HepG2 (cell line): ENCODE measurements around the gene ZNG1A. TPM values are rescaled to one million over a fixed set of nuclear protein-coding genes. Genes with fewer than 3 reads are reported as not detected.
"Not testable (repeated sequence)": the region's sequence is repeated elsewhere in the genome, so short reads cannot be mapped to it uniquely, and the experiment has no call there.

ENCODE experiments used
- ATAC-seq: fragments of 200-7000 bp; cut with Tn5 transposase; 3 replicates; pipeline ENCODE4 v1.9.1; 2020; ENCODE audit warnings: mild to moderate bottlenecking, moderate library complexity
- BruUV-seq: library from RNA; stranded (reverse); fragments of 400-500 nt; replicated peaks from 2 replicates; lab custom pipeline; 2021; lab: Mats Ljungman, UMichigan
- CTCF ChIA-PET: fragments of 300-600 bp; formaldehyde crosslinking; extraction: SDS; loops from one replicate; lab custom pipeline; 2021; ENCODE audit warnings: low total read pairs, inconsistent platforms, low intra/inter-chr PET ratio; lab: Yijun Ruan, JAX
- POLR2A ChIA-PET: fragments of 350-600 bp; sonication (Branson Sonifier 250); formaldehyde crosslinking; loops from one replicate; lab custom pipeline; 2020; ENCODE audit warnings: antibody characterized with exemption, inconsistent platforms; lab: Yijun Ruan, JAX
- DNase-seq: peaks from one replicate; pipeline ENCODE4 v3.0.0-alpha.2; 2015; ENCODE audit warnings: low spot score
- FAIRE-seq: peaks from 3 replicates; lab custom pipeline; 2011; peaks lifted over from hg19 to GRCh38; lab: Jason Lieb, UNC
- H2AFZ ChIP-seq: one replicate; pipeline ENCODE4 v1.6.1; 2011; ENCODE audit warnings: low read length, inconsistent platforms
- H3K27ac ChIP-seq: fragments of 300-600 bp; 3 replicates; pipeline ENCODE4 v1.8.0; 2011; ENCODE audit warnings: mixed run types, mild to moderate bottlenecking, mixed read lengths, low read length, inconsistent platforms; ENCODE audit not compliant: insufficient read depth; ENCODE audit errors: extremely low read length
- H3K27me3 ChIP-seq, 2 experiments: fragments of 200-600 bp in 1 of 2; 2 replicates in 1 of 2; 3 replicates in 1 of 2; pipeline versions ENCODE4 v1.6.0 to v1.8.0; 2011; ENCODE audit warnings: low read length in 2 of 2, mild to moderate bottlenecking in 2 of 2, moderate library complexity in 2 of 2, inconsistent platforms in 1 of 2; ENCODE audit not compliant: insufficient read depth in 2 of 2, control insufficient read depth in 1 of 2
- H3K36me3 ChIP-seq, 2 experiments: fragments of 200-600 bp in 1 of 2; replicated peaks in 1 of 2; 2 replicates in 1 of 2; 3 replicates in 1 of 2; pipeline versions ENCODE4 v1.5.1 to v1.8.0; 2011; ENCODE audit warnings: low read length in 2 of 2, inconsistent platforms in 1 of 2; ENCODE audit not compliant: insufficient read depth in 2 of 2, control insufficient read depth in 1 of 2
- H3K4me1 ChIP-seq: 2 replicates; pipeline ENCODE4 v1.5.1; 2012; ENCODE audit warnings: low read length, inconsistent platforms; ENCODE audit not compliant: insufficient read depth
- H3K4me2 ChIP-seq: 2 replicates; pipeline ENCODE4 v1.6.0; 2011; ENCODE audit warnings: low read depth, low read length, inconsistent platforms
- H3K4me3 ChIP-seq, 3 experiments: fragments of 200-600 bp in 1 of 3; sonication (generic), shearing (Covaris generic) in 1 of 3; replicated peaks in 1 of 3; 2 replicates each; pipeline ENCODE4 v1.5.1; 2011 to 2016; ENCODE audit warnings: low read length in 3 of 3, inconsistent platforms in 2 of 3, low read depth in 2 of 3, mild to moderate bottlenecking in 2 of 3, control low read depth in 1 of 3, mixed read lengths in 1 of 3; ENCODE audit not compliant: insufficient read depth in 1 of 3
- H3K79me2 ChIP-seq: one replicate; pipeline ENCODE4 v1.6.1; 2011; ENCODE audit warnings: low read length, inconsistent platforms; ENCODE audit not compliant: insufficient read depth
- H3K9ac ChIP-seq: 2 replicates; pipeline ENCODE4 v1.6.0; 2011; ENCODE audit warnings: mild to moderate bottlenecking, low read depth, low read length, inconsistent platforms; ENCODE audit not compliant: insufficient read depth
- H3K9me3 ChIP-seq: 2 replicates; pipeline ENCODE4 v1.5.1; 2012; ENCODE audit warnings: mild to moderate bottlenecking, low read length
- H4K20me1 ChIP-seq: 2 replicates; pipeline ENCODE4 v1.6.0; 2011; ENCODE audit warnings: inconsistent platforms, mild to moderate bottlenecking, low read length, moderate library complexity; ENCODE audit not compliant: insufficient read depth
- WGBS: methylation state at CpG from one replicate; pipeline ENCODE4 v1.1.6; 2017; ENCODE audit warnings: low lambda C conversion rate; 5-methylcytosine and 5-hydroxymethylcytosine counted together
- in situ Hi-C: cut with HindIII; loops from 2 replicates; pipeline ENCODE4 v1.10.0; 2017; ENCODE audit warnings: low pct_unique_long_range_greater_than_20kb; ENCODE audit not compliant: extremely low pct_ligation_motif_present
- intact Hi-C: fragments of 100-400 bp; cut with micrococcal nuclease; formaldehyde crosslinking; loops from one replicate; pipeline ENCODE4 v1.10.0; 2022; ENCODE audit not compliant: unreplicated experiment
- polyA plus RNA-seq, 8 experiments: library from polyadenylated mRNA; depleted of rRNA in 3 of 8; stranded (reverse) in 7 of 8; unstranded in 1 of 8; fragments of >200 nt; fragmentation: Illumina TruSeq in 4 of 8; extraction: Trizol in 4 of 8; gene quantifications; 2 replicates each; pipeline versions ENCODE4 v1.2.1 to v1.2.3, GENCODE V29; 2011 to 2016; ENCODE audit warnings: low read depth in 4 of 8, missing spikeins in 1 of 8, mixed read lengths in 1 of 8; ENCODE audit not compliant: insufficient read depth in 1 of 8
- total RNA-seq, 5 experiments: library from RNA; depleted of rRNA; stranded (reverse); fragments of >200 nt; fragmentation: Illumina TruSeq; extraction: Trizol; gene quantifications; 2 replicates each; pipeline ENCODE4 v1.2.3, GENCODE V29; 2016; ENCODE audit warnings: low read depth in 1 of 5

Gene ZNG1A
- total and polyA plus RNA-seq, 2 of the 13 experiments (the other 11 are each of a cell fraction or from before 2014, with no cell fraction given) = 28.6 to 90.6 TPM

GRCh38 chr9:115118-115451, 63.8 kb downstream of the ZNG1A start:
- H3K9ac ChIP-seq, H3K4me3 ChIP-seq, H3K27ac ChIP-seq, CTCF ChIA-PET, H3K79me2 ChIP-seq, H3K4me2 ChIP-seq, H3K4me1 ChIP-seq, H2AFZ ChIP-seq, FAIRE-seq, intact Hi-C loops, DNase-seq, BruUV-seq, ATAC-seq, H3K36me3 ChIP-seq, H4K20me1 ChIP-seq, POLR2A ChIA-PET, in situ Hi-C loops, H3K9me3 ChIP-seq: not testable (repeated sequence)
- peaks cover 0 to 17% of the 10 kb centered on the region in 2 experiments; a peak in 2 of 5 replicates for H3K27me3 ChIP-seq
- WGBS = 20% methylated on average over 9 of the region's 11 CpGs

- H4K20me1 ChIP-seq, H3K9me3 ChIP-seq, H3K36me3 ChIP-seq, in situ Hi-C loops, POLR2A ChIA-PET, CTCF ChIA-PET, H3K27ac ChIP-seq, H3K79me2 ChIP-seq, BruUV-seq, DNase-seq, H3K9ac ChIP-seq, intact Hi-C loops, FAIRE-seq, H3K4me1 ChIP-seq, H2AFZ ChIP-seq: not testable (repeated sequence)
- H3K4me3 ChIP-seq = peak overlapping the region; percentile 42 to 64 (median 45); a peak in 5 of 6 replicates
- peaks cover 0 to 17% of the 10 kb centered on the region in 2 experiments; a peak in 2 of 5 replicates for H3K27me3 ChIP-seq
- WGBS = 5% methylated on average over 25 of the region's 73 CpGs
- peak overlapping the region; percentile 62 for H3K4me2 ChIP-seq
- peak; percentile 73 for ATAC-seq
Observed at GRCh38 chr9:114267-115117, 64.4 kb downstream of the ZNG1A start.
